Mammary epithelial cell (primary cell): ENCODE data around the gene PATJ.

Experiments
- CTCF ChIP-seq, 2 donors: IDR thresholded peaks in 1 of 2; conservative IDR thresholded peaks in 1 of 2; 2 replicates each; pipeline ENCODE4 v1.5.1; 2011 to 2012; ENCODE audit warnings: inconsistent platforms in 2 of 2, low read length in 2 of 2, mild to moderate bottlenecking in 2 of 2, control low read depth in 1 of 2, low read depth in 1 of 2; ENCODE audit not compliant: insufficient read depth in 1 of 2; ENCODE audit errors: extremely low read depth in 1 of 2
- EZH2 ChIP-seq: IDR thresholded peaks from 2 replicates; pipeline ENCODE4 v1.6.1; 2012; ENCODE audit warnings: low read length, inconsistent platforms, borderline replicate concordance

- no peak for TF ChIP-seq CTCF (conservative IDR thresholded peaks at IDR 0.05 in 1 of 2, IDR thresholded peaks at IDR 0.05 in 1 of 2; ENCODE audit: extremely low read depth in 1 of 2, insufficient read depth in 1 of 2, low read depth in 1 of 2, low read length in 2 of 2)
- TF ChIP-seq EZH2: no peak
Measured at GRCh38 chr1:61844006-61844405, 101.7 kb downstream of the PATJ start.
